SW480 (cell line): ENCODE data around the gene CFAP299.
A peak's percentile ranks its signal among the peaks of the same experiment; 100 is the strongest.
"Not testable (repeated sequence)": the region's sequence is repeated elsewhere in the genome, so short reads cannot be mapped to it uniquely, and the experiment has no call there.

ENCODE experiments used
- DNase-seq: peaks from one replicate; pipeline ENCODE4 v3.0.0-alpha.2; 2016; ENCODE audit warnings: low spot score

The CFAP299 gene

DNA sequence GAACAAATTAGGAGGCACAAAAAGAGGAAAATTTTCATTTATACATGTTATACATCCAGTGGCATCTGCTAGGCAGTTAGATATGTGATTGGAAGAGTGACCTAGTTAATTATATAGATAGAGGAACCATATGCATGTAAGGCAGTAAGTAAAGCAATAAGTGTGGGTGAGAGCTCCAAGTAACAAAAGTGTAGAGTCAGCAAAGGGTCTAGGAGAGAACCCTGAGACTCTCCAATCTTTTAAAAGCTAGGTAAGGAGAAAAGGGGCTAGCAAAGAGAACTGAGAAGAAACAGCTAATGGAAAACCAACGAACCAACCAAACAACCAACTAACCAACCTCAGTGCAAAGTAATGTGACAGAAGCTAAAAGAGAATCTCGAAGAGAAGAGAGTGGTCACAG is 3.8 kb upstream of the CFAP299 start:
- DNase-seq = no peak

GRCh38 chr4:80333121-80333520 is 2.4 kb upstream of the CFAP299 start:
- no peak for DNase-seq

- no peak for DNase-seq
These were observed 962 bp upstream of the CFAP299 start for GRCh38 chr4:80334568-80334967.

DNA sequence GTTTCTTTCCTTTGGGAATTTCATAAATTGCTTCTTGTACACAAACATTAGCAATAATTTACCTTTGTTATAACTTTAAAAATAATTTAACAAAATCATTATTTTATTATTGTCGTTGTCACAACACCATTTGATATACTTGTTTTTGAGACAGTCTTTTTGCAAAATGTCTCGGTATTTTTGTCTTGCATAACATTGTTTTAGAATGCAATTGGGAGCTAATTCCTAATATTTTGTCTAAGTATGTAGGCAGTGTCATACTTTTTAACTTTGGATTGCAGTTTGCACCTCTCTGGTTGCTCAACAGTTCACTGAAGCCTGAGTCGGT is 340 bp upstream of the CFAP299 start:
- no peak for DNase-seq

DNA sequence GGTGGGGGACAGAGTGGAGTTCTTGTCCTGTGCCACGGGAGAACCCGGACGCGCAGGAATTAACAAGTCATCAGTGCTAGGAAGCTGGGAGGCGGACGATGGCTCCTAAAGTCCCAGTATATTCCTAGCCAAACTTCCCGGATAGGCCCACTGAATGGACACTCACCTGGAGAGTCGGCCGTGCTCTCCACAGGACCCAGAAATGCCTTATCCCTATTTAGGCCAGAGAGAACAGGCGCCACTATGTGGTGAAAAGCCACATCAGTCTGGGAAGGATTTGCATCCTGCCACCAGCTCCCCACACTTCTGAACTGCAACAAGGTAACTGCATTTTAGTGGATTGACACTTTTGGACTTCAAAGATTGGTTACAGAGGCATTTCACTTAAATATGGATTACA is 1.1 kb downstream of the CFAP299 start:
- peak; percentile 53 for DNase-seq

DNA sequence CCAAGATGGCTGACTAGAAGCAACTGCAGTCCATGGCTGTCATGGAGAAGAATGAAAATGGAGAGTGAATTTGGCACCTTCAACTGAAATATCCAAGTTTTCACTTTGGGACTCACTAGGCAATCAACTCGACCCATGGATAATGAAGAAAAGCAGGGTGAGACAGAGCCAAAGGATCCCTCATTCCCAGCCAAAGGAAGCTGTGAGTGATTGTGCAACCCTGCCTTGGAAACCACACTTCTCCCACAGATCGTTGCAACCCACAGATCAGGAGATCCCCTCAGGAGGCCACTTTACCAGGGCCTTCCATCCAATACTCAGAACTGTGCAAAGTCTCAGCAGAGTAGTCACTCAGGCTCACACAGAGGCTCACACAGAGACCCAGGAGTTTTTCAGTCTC is 4.5 kb downstream of the CFAP299 start:
- no peak for DNase-seq

DNA sequence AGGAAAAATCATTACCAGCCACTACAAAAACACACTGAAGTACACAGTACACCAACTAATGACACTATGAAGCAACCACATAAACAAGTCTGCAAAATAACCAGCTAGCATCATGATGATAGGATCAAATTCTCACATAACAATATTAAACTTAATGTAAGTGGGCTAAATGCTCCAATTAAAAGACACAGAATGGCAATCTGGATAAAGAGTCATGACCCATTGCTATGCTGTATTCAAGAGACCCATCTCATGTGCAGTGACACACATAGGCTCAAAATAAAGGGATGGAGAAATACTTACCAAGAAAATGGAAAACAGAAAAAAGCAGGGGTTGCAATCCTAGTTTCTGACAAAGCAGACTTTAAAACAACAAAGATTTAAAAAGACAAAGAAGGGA is 7.2 kb downstream of the CFAP299 start:
- not testable (repeated sequence) for DNase-seq

DNA sequence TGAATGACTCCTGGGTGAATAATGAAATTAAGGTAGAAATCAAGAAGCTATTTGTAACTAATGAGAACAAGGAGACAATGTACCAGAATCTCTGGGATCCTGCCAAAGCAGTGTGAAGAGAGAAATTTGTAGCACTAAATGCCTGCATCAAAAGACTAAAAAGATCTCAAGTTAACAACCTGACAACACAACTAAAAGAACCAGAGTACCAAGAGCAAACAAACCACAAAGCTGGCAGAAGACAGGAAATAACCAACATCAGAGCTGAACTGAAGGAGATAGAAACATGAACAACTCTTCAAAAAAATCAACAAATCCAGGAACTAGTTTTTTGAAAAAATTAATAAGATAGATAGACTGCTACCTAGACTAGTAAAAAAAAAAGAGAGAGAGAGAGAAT is 8.4 kb downstream of the CFAP299 start:
- DNase-seq = no peak

GRCh38 chr4:80360084-80360483 is 24.6 kb downstream of the CFAP299 start:
- DNase-seq = no peak

- DNase-seq = no peak
These were observed 25.4 kb downstream of the CFAP299 start for GRCh38 chr4:80360900-80361299.

- DNase-seq = peak; percentile 25
These were observed 25.9 kb downstream of the CFAP299 start for GRCh38 chr4:80361329-80361900.

DNA sequence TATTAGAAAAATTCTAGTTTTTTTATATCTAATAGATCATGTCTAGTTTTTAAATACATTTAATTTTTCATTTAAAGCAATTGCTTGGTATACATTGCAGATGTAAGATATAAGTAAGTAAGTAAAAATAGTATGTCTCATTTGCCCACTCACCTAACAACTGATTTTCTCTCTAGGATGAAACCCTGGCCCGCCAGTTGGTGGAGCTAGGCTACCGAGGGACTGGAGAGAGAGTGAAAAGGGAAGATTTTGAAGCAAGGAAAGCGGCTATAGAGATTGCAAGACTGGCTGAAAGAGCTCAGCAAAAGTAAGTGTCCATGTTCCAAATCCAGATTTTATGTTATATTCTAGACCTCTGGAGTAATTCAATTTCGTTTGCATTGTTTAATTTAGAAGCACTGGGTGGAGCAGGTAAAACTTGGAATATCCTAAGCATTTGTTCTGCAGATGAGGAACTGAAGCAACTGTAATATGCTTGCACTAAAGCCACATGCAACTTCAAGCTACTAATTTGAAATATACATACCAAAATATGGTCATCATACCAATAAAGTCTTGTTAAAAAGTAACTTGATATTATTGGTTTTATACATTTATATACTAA is 27.1 kb downstream of the CFAP299 start:
- DNase-seq = peak; percentile 33

DNA sequence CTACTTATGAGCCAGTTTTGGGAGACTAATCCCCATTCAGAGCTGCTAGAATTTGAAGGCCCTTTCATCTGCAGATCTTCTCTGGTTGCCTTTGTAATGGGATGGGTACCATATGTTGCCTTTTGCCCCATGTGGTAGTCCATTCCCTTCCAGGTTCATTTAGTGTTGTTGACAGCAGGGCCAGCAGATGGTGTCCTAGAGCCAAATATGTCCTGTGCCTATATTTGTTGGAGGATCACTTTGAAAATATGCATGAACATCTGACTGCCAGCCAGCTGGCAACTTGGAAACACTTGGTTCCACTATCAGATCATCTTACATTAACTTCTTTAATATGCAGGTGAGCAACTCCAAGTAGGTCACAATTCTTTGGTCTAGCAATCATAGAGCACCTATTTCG is 30.4 kb downstream of the CFAP299 start:
- peak; percentile 38 for DNase-seq

DNA sequence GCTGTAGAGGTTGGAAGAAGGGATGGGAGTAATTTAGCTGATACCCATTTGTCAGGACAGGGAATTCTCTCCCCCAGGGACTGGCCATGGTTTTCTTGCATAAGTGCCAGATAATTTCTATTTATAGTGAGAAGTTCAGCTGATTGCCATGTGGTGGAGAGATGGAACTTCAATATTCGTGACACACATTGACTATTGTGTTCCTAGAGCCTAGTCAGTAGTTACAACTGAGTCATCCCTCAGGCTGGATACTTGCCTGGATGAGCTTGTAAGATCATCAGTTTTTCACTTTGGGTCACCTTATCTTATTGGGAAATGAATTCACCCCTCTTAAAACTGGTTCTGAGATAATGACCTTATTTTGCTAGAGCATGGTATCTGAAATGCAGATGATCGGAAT is 32.2 kb downstream of the CFAP299 start:
- DNase-seq = no peak

- DNase-seq = no peak
These were observed 35.1 kb downstream of the CFAP299 start for GRCh38 chr4:80370635-80371034.

- no peak for DNase-seq
These were observed 35.5 kb downstream of the CFAP299 start for GRCh38 chr4:80371046-80371445.

- no peak for DNase-seq
These were observed 38.6 kb downstream of the CFAP299 start for GRCh38 chr4:80374180-80374579.

DNA sequence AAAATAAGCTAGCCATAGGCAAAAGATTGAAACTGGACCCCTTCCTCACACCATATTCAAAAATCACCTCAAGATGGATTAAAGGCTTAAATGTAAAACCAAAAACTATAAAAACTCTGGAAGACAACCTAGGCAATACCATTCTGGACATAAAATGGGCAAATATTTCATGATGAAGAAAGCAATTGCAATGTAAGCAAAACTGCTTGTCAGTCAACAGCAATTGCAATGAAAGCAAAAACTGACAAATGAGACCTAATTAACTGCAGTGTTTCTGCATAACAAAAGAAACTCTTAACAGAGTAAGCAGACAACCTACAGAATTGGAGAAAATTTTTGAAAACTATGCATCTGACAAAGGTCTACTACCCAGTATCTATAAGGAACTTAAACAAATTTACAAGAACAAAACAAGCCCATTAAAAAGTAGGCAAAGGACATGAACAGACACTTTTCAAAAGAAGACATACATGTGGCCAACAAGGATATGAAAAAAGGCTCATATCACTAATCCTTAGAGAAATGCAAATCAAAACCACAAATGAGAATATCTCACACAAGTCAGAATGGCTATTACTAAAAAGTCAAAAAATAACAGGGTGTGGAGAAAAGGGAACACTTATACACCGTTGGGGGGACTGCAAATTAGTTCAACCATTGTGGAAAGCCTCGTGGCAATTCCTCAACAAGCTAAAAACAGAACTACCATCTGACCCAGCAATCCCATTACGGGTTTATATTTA is 46.7 kb downstream of the CFAP299 start:
- DNase-seq = no peak

DNA sequence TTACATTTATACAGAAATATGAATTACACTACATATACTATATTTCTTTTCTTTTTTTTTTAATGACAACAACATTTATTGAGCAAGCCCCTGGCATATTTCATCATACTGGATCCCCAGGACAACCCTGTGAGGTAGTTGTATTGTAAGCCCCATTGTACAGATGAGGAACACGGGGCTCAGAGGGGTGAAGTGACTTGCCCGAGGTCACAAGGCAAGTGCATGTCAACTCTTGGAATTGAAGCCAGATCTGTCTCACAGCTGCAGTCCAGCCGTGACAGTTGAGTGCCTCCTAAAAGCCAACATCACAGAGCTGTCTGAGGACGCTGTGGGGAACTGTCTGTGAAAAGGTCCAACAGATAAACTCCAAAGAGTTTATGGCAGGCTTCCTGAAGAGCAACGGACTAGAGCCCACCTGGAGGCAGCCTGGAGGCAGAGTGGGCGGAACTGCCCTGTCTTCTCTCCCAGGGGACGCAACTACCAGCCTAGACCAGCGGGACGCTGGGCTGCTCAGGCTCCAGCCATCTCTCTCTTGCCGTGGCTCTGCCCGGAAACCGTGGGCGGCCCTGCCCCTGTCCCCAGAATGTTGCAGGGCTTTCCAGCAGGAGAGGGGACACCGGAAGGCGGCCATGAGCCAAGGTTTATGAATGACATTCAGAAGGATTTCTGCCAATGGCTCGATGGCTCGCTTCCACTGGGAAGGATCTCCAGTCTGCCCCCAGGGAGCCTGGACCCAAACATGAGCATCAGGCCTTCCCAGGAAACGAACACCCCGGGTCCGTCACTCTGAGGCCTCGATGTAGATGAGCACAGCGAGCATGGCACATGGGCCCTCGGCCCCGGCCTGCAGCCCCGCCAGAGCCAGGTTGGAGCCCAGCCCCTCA is 50.1 kb downstream of the CFAP299 start:
- DNase-seq = no peak

DNA sequence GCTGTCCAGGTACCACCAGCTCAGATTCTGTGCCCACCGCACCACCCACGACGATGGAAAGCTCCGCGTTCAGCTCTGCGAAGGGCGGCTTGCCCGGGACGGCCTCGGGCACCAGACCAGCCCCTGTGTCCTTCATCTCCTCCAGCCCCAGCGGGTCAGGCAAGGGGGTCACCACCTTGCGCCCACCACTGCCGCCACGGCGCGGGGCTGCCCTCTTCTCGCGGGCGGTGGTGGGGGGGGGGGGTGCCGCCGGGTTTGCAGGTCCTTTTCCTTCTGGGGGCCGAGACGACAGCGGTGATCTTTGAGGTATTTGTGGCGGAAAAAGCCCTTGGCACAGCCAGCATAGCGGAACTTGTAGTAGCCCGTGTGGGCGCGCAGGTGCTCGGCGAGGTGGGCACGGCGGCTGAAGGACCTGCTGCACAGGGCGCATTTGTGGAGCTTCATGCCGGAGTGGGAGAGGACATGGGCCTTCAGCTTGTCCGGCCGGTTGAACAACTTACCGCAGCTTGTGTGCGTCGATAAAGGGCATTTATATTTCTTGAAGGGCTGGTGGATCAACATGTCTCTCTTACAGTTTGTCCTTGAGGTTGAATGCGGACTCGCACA is 50.9 kb downstream of the CFAP299 start:
- no peak for DNase-seq

DNA sequence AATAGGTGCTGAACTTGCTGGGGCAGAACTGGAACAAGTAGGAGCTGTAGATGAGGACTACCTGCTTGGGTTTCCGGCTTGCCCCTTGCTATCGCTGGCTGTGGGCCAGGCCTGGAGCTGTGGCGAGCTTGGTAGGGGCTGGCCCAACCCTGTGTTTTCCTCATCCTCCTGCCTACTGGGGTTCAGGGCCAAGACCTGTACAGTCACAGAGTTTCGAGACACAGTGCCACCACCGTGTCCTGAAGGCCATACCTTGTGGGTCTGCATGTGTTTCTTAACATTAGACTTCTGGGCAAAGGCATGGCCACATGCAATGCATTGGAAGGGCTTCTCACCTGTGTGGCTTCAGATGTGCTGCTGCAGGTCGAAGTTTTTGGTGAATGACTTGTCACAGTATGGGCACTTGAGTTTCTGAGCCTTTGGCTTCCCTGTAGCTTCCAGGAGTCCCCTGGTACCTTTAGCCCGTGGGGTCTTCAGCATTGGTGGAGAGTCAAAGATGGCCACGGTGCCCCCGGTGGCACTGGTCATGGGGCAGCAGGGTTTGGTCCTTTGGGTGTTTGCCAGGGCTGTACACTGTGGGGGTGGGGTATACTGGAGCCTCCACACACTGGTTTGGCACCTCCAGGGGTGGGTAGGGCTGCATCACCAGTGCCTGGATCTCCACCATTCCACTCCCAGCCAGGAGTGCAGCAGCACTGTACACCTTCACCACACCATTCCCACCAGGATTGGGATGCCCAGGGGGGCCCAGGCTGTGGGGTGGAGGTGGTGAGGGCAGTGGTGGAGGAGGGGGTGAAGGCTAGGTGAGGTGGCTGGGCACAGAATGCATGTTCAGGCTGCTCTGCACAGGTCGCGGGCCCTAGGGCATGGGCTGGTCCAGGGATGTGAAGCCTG is 52.1 kb downstream of the CFAP299 start:
- DNase-seq = no peak

DNA sequence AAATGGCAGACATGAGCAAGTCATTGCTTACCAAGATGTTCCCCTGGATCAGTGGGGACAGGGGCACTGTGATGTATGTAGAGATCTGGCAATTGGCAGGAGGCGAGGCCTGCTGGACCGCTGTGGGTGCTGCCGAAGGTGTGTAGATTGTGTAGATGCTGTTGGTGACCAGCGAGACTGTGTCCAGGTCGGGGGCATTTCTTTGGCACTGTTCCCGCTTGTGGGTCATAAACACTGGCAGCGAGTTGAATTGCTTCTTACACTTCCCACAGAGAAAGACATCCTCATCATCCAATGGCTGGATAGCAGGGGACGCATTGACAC is 52.7 kb downstream of the CFAP299 start:
- no peak for DNase-seq
